ENCODE results near the gene IL6R.
"Not testable (repeated sequence)": the region's sequence is repeated elsewhere in the genome, so short reads cannot be mapped to it uniquely, and the experiment has no call there.

IL6R gene

DNA sequence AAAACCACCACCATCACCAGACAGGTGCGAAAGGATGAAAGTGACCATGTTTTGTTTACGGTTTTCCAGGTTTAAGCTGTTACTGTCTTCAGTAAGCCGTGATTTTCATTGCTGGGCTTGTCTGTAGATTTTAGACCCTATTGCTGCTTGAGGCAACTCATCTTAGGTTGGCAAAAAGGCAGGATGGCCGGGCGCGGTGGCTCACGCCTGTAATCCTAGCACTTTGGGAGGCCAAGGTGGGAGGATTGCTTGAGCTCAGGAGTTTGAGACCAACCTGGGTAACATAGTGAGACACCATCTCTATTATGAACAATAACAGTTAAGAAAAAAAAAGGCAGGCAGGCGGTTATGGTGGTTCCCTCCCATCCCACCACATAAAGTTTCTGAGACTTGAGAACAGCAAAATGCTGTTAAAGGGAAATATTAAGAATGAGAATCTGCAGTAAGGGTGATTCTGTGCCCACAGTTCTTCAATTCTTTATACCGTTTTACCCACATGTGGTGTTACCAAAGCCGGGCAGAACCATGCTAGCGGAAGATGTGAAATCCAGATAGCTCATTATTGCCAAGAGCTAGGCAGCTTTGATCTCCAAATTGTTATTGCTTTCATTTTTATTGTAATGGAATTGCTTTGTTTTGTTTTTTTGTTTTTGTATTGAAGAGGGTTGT lies 62.4 kb downstream of the IL6R start:
- H3K36me3 Mint-ChIP-seq (ENCODE audit: low read depth): peaks cover 8% of the 10 kb centered on the region
- no peak for DNase-seq
- H3K4me1 Mint-ChIP-seq (ENCODE audit: low read depth): peaks cover 62% of the 10 kb centered on the region
- no peaks in the 10 kb centered on the region for H3K27me3 Mint-ChIP-seq
- H3K27ac Mint-ChIP-seq: peak overlapping the region; percentile 79
- peak overlapping the region; percentile 4 for H3K4me3 Mint-ChIP-seq
- no peaks in the 10 kb centered on the region for H3K9me3 Mint-ChIP-seq

DNA sequence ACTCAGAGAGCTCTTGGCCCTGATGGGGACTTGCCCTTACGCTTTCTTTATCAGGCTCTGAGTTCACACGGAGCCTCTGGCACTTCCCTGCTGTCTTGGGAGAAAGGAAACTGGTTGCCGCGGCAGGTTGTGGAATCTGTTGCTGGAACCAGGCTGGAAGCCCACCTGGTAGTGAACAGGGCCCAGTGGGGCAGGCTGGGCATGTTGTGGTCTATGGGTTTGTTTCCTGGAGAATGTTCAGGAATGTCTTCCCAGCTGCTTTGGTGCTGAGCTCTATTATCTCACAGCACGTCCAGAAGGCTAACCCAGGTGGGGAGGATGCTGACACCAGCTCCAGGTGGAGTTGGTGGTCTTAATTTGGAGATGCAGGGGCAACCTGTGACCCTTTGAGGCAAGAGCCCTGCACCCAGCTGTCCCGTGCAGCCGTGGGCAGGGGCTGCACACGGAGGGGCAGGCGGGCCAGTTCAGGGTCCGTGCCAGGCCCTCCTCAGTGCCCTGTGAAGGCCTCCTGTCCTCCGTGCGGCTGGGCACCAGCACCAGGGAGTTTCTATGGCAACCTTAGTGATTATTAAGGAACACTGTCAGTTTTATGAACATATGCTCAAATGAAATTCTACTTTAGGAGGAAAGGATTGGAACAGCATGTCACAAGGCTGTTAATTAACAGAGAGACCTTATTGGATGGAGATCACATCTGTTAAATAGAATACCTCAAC lies 63.5 kb downstream of the IL6R start:
- Mint-ChIP-seq H3K4me3 (no peak overlapping the region), H3K36me3 (ENCODE audit: low read depth) (peaks cover 8% of the 10 kb centered on the region), H3K27ac (no peak overlapping the region), H3K27me3 (no peaks in the 10 kb centered on the region), H3K9me3 (no peaks in the 10 kb centered on the region), H3K4me1 (ENCODE audit: low read depth) (peaks cover 52% of the 10 kb centered on the region)
- no peak for DNase-seq

DNA sequence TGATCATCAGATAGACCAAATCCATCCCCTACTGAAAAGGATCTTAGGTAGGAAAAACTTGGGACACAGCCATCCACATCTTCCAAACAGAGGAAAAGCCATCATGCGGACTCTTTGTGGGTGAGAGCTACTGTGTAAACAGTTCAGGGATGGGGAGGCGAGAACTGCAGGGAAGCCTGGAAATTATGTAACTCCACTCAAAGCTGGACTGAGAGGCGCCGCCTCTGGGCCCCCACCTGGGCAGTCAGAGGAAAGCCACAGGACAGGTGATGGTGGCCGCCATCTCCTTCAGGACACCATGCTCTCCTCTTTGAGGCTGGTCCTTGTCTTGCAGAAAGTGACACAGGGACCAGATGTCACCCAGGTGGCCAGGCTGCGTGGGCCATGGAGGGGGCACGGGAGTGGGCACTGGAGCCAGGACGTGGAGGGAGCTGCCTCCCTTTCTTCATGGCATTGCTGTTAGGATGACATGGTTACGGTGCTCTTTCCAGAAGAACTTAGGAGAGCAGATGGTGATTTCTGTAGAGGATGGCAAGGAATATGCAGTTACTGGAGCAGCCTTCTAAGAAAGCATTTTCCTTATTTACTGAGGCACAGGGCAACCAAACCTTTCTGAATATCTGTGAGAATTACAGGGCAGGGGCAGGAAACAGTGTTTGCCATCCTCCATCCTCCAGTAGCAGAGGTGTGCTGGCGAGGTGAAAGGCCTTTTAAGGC lies 64.9 kb downstream of the IL6R start:
- peaks cover 41% of the 10 kb centered on the region for H3K4me1 Mint-ChIP-seq (ENCODE audit: low read depth)
- H3K27me3 Mint-ChIP-seq: no peaks in the 10 kb centered on the region

DNA sequence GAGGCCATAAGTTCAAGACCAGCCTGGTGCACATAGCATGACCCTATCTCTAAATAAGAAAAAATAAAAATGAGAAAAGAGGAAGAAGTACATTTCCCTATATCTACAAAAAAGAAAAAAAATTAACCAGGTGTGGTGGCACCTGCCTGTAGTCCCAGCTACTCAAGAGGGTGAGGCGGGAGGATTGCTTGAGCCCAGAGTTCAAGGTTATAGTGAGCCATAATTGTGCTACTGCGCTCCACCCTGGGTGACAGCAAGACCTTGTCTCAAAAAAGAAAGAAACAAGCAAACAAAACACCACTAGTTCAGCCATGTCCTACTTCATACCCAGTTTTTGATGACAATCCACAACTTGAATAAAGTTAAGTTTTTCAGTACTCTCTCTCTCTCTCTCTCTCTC lies 66.2 kb downstream of the IL6R start:
- H3K27ac Mint-ChIP-seq: no peak overlapping the region
- no peaks in the 10 kb centered on the region for H3K36me3 Mint-ChIP-seq (ENCODE audit: low read depth)
- H3K9me3 Mint-ChIP-seq: no peaks in the 10 kb centered on the region
- H3K4me1 Mint-ChIP-seq (ENCODE audit: low read depth): peaks cover 31% of the 10 kb centered on the region
- H3K27me3 Mint-ChIP-seq: no peaks in the 10 kb centered on the region
- no peak overlapping the region for H3K4me3 Mint-ChIP-seq
- DNase-seq: no peak

More for the DNA sequence above, 64.9 kb downstream of the IL6R start:
- Mint-ChIP-seq H3K36me3 (ENCODE audit: low read depth) (peaks cover 4% of the 10 kb centered on the region), H3K27ac (no peak overlapping the region), H3K4me3 (no peak overlapping the region), H3K9me3 (no peaks in the 10 kb centered on the region)
- no peak for DNase-seq

DNA sequence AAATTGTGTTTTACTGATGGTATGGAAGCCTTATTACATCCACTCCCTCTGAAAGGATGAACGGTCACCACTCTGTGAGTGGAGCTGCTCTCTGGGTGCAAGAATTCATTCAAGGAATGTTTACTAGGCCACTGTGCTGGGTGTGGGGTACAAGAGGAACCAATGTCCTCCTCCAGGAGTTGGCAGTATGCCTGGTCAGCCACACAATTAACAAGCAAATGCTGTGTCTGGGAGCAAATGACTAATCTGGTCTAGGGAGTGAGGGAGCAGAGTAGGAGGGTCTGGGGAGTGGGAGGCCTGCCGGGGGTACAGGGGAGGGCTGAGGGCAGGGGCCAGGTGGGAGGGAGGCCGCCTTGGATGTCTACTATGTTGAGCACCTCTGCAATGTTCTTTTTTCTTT lies 69.7 kb downstream of the IL6R start:
- no peaks in the 10 kb centered on the region for H3K9me3 Mint-ChIP-seq
- no peak overlapping the region for H3K27ac Mint-ChIP-seq
- H3K27me3 Mint-ChIP-seq: no peaks in the 10 kb centered on the region
- no peaks in the 10 kb centered on the region for H3K36me3 Mint-ChIP-seq (ENCODE audit: low read depth)
- H3K4me3 Mint-ChIP-seq: no peak overlapping the region
- H3K4me1 Mint-ChIP-seq (ENCODE audit: low read depth): peaks cover 32% of the 10 kb centered on the region
- DNase-seq: no peak

DNA sequence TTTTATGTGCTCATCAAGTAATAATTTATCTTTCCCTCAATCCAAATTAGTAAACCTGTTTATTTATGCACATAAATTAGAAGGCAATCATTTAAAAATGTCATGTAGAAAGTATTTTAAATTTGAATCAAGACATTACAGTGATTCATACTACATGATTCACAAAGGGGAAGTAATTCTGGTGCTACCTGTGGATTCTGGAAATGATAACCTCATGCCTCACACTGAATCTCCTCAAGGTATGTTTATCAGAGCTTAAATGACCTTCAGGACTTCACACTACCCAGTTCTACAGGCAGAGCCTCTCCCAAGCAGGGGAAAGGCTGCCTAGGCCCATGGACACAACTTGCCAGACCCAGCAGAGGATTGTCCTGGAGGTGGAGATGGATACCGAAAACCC lies 71.6 kb downstream of the IL6R start:
- Mint-ChIP-seq H3K27ac (peak overlapping the region; percentile 77), H3K4me1 (ENCODE audit: low read depth) (peaks cover 33% of the 10 kb centered on the region), H3K27me3 (no peaks in the 10 kb centered on the region), H3K36me3 (ENCODE audit: low read depth) (no peaks in the 10 kb centered on the region), H3K9me3 (no peaks in the 10 kb centered on the region), H3K4me3 (no peak overlapping the region)
- DNase-seq: no peak

DNA sequence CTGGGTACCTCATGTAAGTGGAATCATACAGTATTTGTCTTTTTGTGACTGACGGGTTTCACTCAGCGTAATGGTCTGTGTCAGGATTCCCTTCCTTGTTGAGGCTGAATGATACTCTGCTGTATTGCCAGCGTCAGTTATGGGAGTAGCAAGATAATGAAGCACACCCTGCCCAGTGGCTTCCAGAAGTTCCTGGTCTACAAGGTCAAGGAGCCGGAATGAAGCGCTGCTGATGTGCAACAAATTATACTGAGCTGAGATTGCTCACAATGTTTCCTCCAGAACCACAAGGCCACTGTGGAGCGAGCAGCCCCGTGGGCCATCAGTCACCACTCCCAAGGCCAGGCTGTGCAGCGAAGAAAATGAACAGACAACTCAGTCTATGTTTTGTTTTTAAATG lies 72.9 kb downstream of the IL6R start:
- H3K4me1 Mint-ChIP-seq (ENCODE audit: low read depth): peaks cover 33% of the 10 kb centered on the region
- no peaks in the 10 kb centered on the region for H3K27me3 Mint-ChIP-seq
- DNase-seq: no peak
- no peaks in the 10 kb centered on the region for H3K36me3 Mint-ChIP-seq (ENCODE audit: low read depth)
- no peaks in the 10 kb centered on the region for H3K9me3 Mint-ChIP-seq
- no peak overlapping the region for H3K27ac Mint-ChIP-seq
- no peak overlapping the region for H3K4me3 Mint-ChIP-seq

DNA sequence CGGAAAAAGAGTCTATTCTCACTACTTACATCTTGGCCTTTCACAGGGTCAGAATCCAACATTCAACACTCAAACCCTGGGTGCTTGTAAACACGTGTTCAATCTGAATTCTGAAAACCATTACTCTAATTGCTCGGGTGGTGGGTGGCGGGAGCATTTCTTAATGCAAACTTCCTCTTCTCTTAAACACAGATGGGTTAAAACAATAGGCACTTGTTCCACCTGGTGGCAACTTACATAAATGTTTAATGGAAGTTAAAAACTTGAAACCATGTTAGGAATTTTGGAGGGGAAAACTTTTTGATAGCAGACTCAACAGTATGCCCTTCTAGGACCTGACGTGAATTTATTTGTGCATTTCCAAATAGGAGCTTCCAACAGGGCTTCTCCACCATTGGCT lies 73.5 kb downstream of the IL6R start:
- H3K4me1 Mint-ChIP-seq (ENCODE audit: low read depth): peaks cover 33% of the 10 kb centered on the region
- DNase-seq: no peak
- H3K36me3 Mint-ChIP-seq (ENCODE audit: low read depth): no peaks in the 10 kb centered on the region
- H3K4me3 Mint-ChIP-seq: no peak overlapping the region
- no peaks in the 10 kb centered on the region for H3K9me3 Mint-ChIP-seq
- H3K27me3 Mint-ChIP-seq: peaks cover 3% of the 10 kb centered on the region
- peak overlapping the region; percentile 22 for H3K27ac Mint-ChIP-seq

DNA sequence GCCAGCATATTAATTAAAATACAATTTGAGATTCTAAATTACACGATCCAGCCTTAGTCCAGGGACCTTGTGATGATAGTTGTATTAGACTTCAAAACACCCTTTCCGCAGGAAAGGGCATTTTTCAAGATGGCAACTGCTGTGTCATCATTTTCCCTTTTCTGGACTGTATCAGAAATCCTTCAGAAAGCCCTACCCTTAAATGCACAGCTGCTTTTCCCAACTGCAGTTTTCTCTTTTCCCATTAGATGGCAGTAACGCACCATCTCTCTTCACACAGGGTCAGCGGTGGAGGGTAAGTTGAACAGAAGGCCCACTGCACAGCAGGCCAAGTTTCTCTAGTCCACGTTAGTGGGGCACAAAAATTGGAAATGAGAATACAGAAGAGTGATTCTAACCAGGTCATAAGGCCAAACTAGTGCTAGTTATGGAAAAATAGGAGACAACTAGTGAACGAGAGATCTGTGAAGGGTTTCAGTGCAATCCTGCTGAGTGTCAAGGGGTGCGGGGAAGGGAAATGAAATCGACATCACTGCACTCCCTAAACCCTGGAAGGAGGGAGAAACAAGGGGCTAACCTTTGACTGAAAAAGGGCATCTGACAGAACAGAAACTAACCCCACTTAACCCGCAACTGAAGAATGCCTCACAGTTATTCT lies 74.8 kb downstream of the IL6R start:
- H3K27me3 Mint-ChIP-seq: peaks cover 3% of the 10 kb centered on the region
- H3K4me3 Mint-ChIP-seq: no peak overlapping the region
- peaks cover 31% of the 10 kb centered on the region for H3K4me1 Mint-ChIP-seq (ENCODE audit: low read depth)
- H3K27ac Mint-ChIP-seq: no peak overlapping the region
- no peak for DNase-seq
- H3K36me3 Mint-ChIP-seq (ENCODE audit: low read depth): no peaks in the 10 kb centered on the region
- H3K9me3 Mint-ChIP-seq: no peaks in the 10 kb centered on the region

DNA sequence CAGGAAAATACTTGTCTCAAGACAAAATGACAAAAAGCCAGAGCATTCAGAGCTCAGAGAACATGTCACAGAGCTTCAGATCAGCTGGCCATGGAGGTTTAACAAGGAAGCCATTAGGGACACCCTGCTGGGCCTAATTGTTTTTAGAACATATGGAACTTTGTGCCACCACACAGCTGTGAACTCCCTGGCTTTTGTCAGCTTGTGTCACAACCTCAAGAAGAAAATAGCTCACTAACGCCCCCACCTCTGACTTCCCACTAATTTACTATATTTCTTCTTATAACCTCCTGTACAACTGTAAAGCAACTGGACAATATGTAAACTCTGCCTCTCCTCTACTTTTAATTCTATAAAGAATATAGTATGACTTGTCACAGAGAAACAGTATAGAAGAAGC lies 75.9 kb downstream of the IL6R start:
- Mint-ChIP-seq H3K27ac (no peak overlapping the region), H3K36me3 (ENCODE audit: low read depth) (no peaks in the 10 kb centered on the region), H3K4me3 (no peak overlapping the region), H3K9me3 (no peaks in the 10 kb centered on the region), H3K27me3 (peaks cover 3% of the 10 kb centered on the region), H3K4me1 (ENCODE audit: low read depth) (peaks cover 29% of the 10 kb centered on the region)
- no peak for DNase-seq

DNA sequence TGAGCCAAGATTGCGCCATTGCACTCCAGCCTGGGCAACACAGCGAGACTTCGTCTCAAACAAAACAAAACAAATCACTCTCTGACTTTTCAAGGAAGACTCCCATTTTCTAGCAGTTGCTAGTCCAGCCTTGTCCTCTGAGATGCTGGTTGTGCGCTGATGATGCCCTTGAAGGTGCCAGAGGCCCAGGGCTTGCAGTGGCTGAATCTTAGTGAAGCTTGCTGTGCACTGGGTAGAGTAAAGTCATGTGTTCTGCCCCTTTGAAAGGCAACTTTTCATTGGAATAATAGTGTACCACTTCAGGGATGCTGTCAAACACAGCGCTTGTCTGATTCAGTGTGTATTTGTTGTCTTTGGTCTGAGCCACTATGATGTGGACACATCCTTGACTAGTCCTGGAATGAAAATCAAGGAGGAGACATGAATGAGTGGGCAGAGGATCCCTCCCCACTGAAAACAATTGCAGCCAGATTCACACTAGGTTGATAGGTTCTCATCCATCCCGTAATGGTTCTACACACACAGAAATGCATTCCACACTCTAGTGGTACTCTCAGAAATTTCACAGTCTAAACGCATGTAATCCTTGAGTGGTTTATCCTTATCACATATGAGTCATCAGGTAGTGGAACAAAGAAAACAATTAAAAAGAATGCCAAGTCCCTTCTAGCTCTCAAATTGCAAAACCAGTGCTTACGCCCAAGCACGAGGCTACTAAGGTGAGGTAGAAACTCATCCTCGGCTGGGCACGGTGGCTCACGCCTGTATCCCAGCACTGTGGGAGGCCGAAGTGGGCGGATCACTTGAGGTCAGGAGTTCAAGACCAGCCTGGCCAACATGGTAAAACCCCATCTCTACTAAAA lies 79.0 kb downstream of the IL6R start:
- Mint-ChIP-seq H3K27me3 (peaks cover 3% of the 10 kb centered on the region), H3K4me1 (ENCODE audit: low read depth) (peaks cover 6% of the 10 kb centered on the region), H3K36me3 (ENCODE audit: low read depth) (no peaks in the 10 kb centered on the region), H3K4me3 (no peak overlapping the region), H3K9me3 (no peaks in the 10 kb centered on the region), H3K27ac (no peak overlapping the region)
- no peak for DNase-seq

DNA sequence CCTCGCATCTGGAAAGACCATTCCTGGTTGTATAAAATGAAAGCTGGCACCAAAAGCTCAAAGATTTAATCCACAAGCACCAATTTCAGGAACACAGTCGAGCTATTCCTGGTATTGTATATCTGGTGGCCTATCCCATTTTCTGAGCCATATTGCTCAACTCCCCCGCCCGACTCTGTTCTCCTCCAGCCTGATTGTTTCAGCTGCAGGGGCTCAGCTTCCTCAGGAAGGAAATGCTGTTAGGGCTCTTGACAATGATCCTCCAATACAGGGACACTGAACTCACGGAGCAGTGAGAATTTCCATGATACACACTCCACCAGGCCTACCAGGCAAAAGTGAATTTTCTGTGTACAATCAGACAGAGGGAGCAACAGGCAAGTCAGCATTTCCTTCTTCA lies 80.0 kb downstream of the IL6R start:
- Mint-ChIP-seq H3K27me3 (peaks cover 3% of the 10 kb centered on the region), H3K9me3 (no peaks in the 10 kb centered on the region), H3K36me3 (ENCODE audit: low read depth) (no peaks in the 10 kb centered on the region), H3K27ac (no peak overlapping the region), H3K4me1 (ENCODE audit: low read depth) (no peaks in the 10 kb centered on the region), H3K4me3 (no peak overlapping the region)
- no peak for DNase-seq

DNA sequence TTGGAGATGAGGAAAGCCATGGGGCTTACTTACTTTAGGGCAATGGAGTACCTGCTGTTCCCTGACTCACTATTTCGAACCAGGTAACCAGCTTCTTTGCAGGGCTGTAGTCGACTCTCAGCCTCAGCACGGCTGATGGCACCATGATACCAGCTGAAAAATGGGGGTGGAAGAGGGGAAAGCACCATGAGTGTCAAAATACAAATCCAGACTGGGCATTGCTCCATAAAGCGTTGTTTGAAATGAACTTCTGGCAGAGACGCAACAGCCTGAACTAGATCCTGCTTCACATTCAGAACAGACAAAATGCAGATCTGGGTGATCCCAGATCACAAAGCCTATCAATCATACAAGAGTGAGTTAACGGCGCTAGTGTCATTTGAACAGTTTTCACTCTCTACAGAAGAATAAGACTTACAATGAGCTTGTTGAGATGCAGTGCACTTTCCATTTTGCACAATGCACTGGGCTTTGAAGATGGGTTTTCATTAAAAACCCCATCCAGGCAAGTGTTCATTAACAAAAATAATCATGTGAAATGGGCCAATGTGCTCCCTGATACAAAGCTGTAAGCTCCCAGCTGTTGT lies 80.9 kb downstream of the IL6R start:
- Mint-ChIP-seq H3K27ac (no peak overlapping the region), H3K9me3 (no peaks in the 10 kb centered on the region), H3K27me3 (peaks cover 3% of the 10 kb centered on the region), H3K4me1 (ENCODE audit: low read depth) (no peaks in the 10 kb centered on the region), H3K4me3 (no peak overlapping the region), H3K36me3 (ENCODE audit: low read depth) (no peaks in the 10 kb centered on the region)
- DNase-seq: no peak

DNA sequence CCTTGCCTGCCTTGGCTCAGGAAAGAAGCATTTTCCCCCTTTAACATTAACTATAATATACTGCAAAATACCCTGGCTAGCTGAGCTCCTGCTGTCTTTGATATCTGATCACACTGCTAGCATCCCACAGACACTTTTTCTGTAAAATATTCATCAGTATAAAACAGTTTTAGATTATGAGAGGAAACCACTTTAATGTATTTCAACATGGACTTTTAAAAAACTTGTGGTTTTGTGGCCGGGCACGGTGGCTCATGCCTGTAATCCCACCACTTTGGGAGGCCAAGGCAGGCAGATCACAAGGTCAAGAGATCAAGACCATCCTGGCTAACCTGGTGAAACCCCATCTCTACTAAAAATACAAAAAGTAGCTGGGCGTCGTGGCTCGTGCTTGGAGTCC lies 81.6 kb downstream of the IL6R start:
- H3K4me1 Mint-ChIP-seq (ENCODE audit: low read depth); H3K4me3 Mint-ChIP-seq; H3K36me3 Mint-ChIP-seq (ENCODE audit: low read depth); H3K27me3 Mint-ChIP-seq; DNase-seq; H3K27ac Mint-ChIP-seq; H3K9me3 Mint-ChIP-seq: not testable (repeated sequence)
